ENCODE data around the gene GRIFIN.

DNA sequence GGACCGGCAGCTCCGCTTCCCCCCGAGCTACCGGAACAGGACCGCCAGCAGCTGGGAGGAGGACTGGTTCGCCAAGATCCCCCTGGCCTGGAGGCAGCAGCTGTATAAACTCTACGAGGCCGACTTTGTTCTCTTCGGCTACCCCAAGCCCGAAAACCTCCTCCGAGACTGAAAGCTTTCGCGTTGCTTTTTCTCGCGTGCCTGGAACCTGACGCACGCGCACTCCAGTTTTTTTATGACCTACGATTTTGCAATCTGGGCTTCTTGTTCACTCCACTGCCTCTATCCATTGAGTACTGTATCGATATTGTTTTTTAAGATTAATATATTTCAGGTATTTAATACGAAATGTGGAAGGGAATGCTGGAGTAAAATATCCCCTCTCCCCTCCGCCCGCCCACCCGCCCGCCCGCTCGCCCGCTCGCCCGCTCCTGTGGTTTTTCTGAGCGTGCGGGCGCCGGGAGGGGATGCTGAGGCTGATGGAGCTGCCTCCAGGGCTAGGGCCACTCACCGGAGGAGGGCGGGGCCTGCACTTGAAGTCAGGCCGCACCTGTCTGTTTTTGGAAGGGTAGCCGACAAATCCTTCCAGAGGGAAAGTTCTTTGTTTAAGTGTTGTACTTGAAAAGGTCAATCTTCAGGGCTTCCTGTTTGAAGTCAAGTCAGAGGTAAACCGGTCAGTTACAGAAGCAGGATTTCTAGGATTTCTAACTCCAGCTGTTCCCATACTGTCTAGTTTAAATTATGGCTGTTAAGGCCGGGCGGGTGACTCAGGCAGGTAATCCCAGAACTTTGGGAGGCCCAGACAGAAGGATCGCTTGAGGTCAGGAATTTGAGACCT lies 42.3 kb downstream of the GRIFIN start:
- TF ChIP-seq CTCF (IDR thresholded peaks at IDR 0.05), result no peak
- TF ChIP-seq POLR2A (IDR thresholded peaks at IDR 0.05), result no peak

Measured in testis (tissue), 2 donors.